Neutrophil (primary cell): ENCODE results near the gene TBC1D8B.

Experiments used
- H3K27ac ChIP-seq: fragments of 200-600 bp; sonication (generic); 2 replicates; pipeline ENCODE4 v1.5.1; 2016; ENCODE audit warnings: mild to moderate bottlenecking, moderate library complexity
- H3K27me3 ChIP-seq: fragments of 200-600 bp; sonication (generic); 2 replicates; pipeline ENCODE4 v1.6.0; 2016; ENCODE audit warnings: mild to moderate bottlenecking
- H3K36me3 ChIP-seq: fragments of 200-600 bp; sonication (generic); 2 replicates; pipeline ENCODE4 v1.5.1; 2017
- H3K4me1 ChIP-seq, 2 experiments: fragments of 200-600 bp in 1 of 2; sonication (generic) in 1 of 2; 1 replicate in 1 of 2; 2 replicates in 1 of 2; pipeline versions ENCODE4 v1.5.1 to v1.6.1; 2013 to 2016; ENCODE audit warnings: low read depth in 1 of 2, low read length in 1 of 2, mild to moderate bottlenecking in 1 of 2, moderate library complexity in 1 of 2; ENCODE audit not compliant: control insufficient read depth in 1 of 2, insufficient read depth in 1 of 2
- H3K4me3 ChIP-seq, 2 experiments: fragments of 200-600 bp in 1 of 2; sonication (generic) in 1 of 2; 1 replicate in 1 of 2; 2 replicates in 1 of 2; pipeline ENCODE4 v1.5.1; 2013 to 2016; ENCODE audit warnings: low read depth in 1 of 2, low read length in 1 of 2, mild to moderate bottlenecking in 1 of 2, moderate library complexity in 1 of 2
- H3K9me3 ChIP-seq: fragments of 200-600 bp; sonication (generic); 2 replicates; pipeline ENCODE4 v1.5.1; 2016
- CTCF ChIP-seq: fragments of 200-600 bp; sonication (generic); IDR thresholded peaks from 2 replicates; pipeline ENCODE4 v1.5.1; 2016; ENCODE audit warnings: antibody characterized with exemption

TBC1D8B gene

GRCh38 chrX:106905064-106905708 is 102.7 kb downstream of the TBC1D8B start:
- no peak overlapping the region for H3K27ac ChIP-seq
- no peak for TF ChIP-seq CTCF
- no peaks in the 10 kb centered on the region for H3K36me3 ChIP-seq
- no peaks in the 10 kb centered on the region for H3K9me3 ChIP-seq
- H3K4me1 ChIP-seq = no peaks in the 10 kb centered on the region
- H3K4me3 ChIP-seq = no peak overlapping the region
- H3K27me3 ChIP-seq = no peaks in the 10 kb centered on the region

GRCh38 chrX:106906361-106906760 is 103.9 kb downstream of the TBC1D8B start:
- no peaks in the 10 kb centered on the region for H3K9me3 ChIP-seq

GRCh38 chrX:106912864-106913263 is 110.4 kb downstream of the TBC1D8B start:
- H3K4me1 ChIP-seq = no peaks in the 10 kb centered on the region
- H3K9me3 ChIP-seq = no peaks in the 10 kb centered on the region
- no peak overlapping the region for H3K4me3 ChIP-seq
- no peaks in the 10 kb centered on the region for H3K36me3 ChIP-seq
- no peak overlapping the region for H3K27ac ChIP-seq
- peaks cover 9% of the 10 kb centered on the region for H3K27me3 ChIP-seq
- no peak for TF ChIP-seq CTCF

More at GRCh38 chrX:106906361-106906760, 103.9 kb downstream of the TBC1D8B start:
- H3K4me3 ChIP-seq = no peak overlapping the region
- TF ChIP-seq CTCF = no peak
- no peaks in the 10 kb centered on the region for H3K36me3 ChIP-seq
- H3K27me3 ChIP-seq = no peaks in the 10 kb centered on the region
- no peak overlapping the region for H3K27ac ChIP-seq
- H3K4me1 ChIP-seq = no peaks in the 10 kb centered on the region

- H3K4me3 ChIP-seq = no peak overlapping the region
- H3K36me3 ChIP-seq = no peaks in the 10 kb centered on the region
- H3K4me1 ChIP-seq = no peaks in the 10 kb centered on the region
- no peak overlapping the region for H3K27ac ChIP-seq
- no peaks in the 10 kb centered on the region for H3K9me3 ChIP-seq
- TF ChIP-seq CTCF = no peak
- peaks cover 9% of the 10 kb centered on the region for H3K27me3 ChIP-seq
These were observed 115.5 kb downstream of the TBC1D8B start for GRCh38 chrX:106917830-106918500.

GRCh38 chrX:106919932-106920452 is 117.5 kb downstream of the TBC1D8B start, which contains the start of gene CLDN2:
CLDN2 (plus strand) TSS chrX:106920402; CDS start chrX:106928229, 7,827 bp downstream.
- Histone ChIP-seq H3K9me3 (no peaks in the 10 kb centered on the region), H3K4me3 (no peak within 1 kb of the TSS), H3K27me3 (peaks cover 8% of the 10 kb centered on the region), H3K36me3 (no peaks in the 10 kb centered on the region), H3K4me1 (no peaks in the 10 kb centered on the region), H3K27ac (no peak within 1 kb of the TSS)
- no peak for TF ChIP-seq CTCF
